ENCODE results near the gene HIBCH.
"Not testable (repeated sequence)": the region's sequence is repeated elsewhere in the genome, so short reads cannot be mapped to it uniquely, and the experiment has no call there.

HIBCH gene

GRCh38 chr2:190319555-190320498, at the start of gene HIBCH:
Gene HIBCH (minus strand): TSS chr2:190319826. CDS start chr2:190319750, 76 bp downstream.
- DNase-seq, result peak; percentile 83

GRCh38 chr2:190367091-190367490, 47.5 kb upstream of the HIBCH start:
- DNase-seq, result no peak

- DNase-seq, result no peak
Observed at GRCh38 chr2:190366248-190366753, 46.7 kb upstream of the HIBCH start.

GRCh38 chr2:190365499-190366204, 46.0 kb upstream of the HIBCH start:
- no peak for DNase-seq

GRCh38 chr2:190362894-190363293, 43.3 kb upstream of the HIBCH start:
- DNase-seq, result no peak

- DNase-seq, result no peak
Observed at GRCh38 chr2:190361572-190361971, 41.9 kb upstream of the HIBCH start.

GRCh38 chr2:190360965-190361364, 41.3 kb upstream of the HIBCH start:
- DNase-seq, result no peak

- DNase-seq, result no peak
Observed at GRCh38 chr2:190360561-190360960, 40.9 kb upstream of the HIBCH start.

- not testable (repeated sequence) for DNase-seq
Observed at GRCh38 chr2:190358655-190359448, 39.2 kb upstream of the HIBCH start.

- DNase-seq, result no peak
Observed at GRCh38 chr2:190357600-190357999, 38.0 kb upstream of the HIBCH start.

- no peak for DNase-seq
Observed at GRCh38 chr2:190355968-190356644, 36.5 kb upstream of the HIBCH start.

GRCh38 chr2:190354003-190354690, 34.5 kb upstream of the HIBCH start:
- DNase-seq, result no peak

- DNase-seq, result no peak
Observed at GRCh38 chr2:190353537-190353899, 33.9 kb upstream of the HIBCH start.

- DNase-seq, result no peak
Observed at GRCh38 chr2:190352668-190353536, 33.3 kb upstream of the HIBCH start.

- no peak for DNase-seq
Observed at GRCh38 chr2:190351955-190352354, 32.3 kb upstream of the HIBCH start.

GRCh38 chr2:190350371-190350770, 30.7 kb upstream of the HIBCH start:
- DNase-seq, result no peak

GRCh38 chr2:190344276-190344827, 24.7 kb upstream of the HIBCH start:
- DNase-seq, result peak; percentile 28

- DNase-seq, result peak; percentile 55
Observed at GRCh38 chr2:190343536-190344275, 24.1 kb upstream of the HIBCH start, which contains the start of gene INPP1. Gene INPP1 (plus strand): TSS chr2:190343589. CDS start chr2:190360103, 16,514 bp downstream.

- no peak for DNase-seq
Observed at GRCh38 chr2:190343089-190343535, 23.5 kb upstream of the HIBCH start.
